ENCODE results near the gene UTS2.

UTS2 gene

GRCh38 chr1:7856345-7856744, 3.5 kb upstream of the UTS2 start:
- TF ChIP-seq CTCF (conservative IDR thresholded peaks at IDR 0.05; ENCODE audit: low read depth, low read length): peak; percentile 29
- no peak for DNase-seq (ENCODE audit: low read depth)

GRCh38 chr1:7853684-7854026, 790 bp upstream of the UTS2 start:
- no peak for TF ChIP-seq CTCF (conservative IDR thresholded peaks at IDR 0.05; ENCODE audit: low read depth, low read length)
- DNase-seq (ENCODE audit: low read depth): no peak
- H3K4me3 ChIP-seq (ENCODE audit: low read length): no peak overlapping the region

More at GRCh38 chr1:7856345-7856744, 3.5 kb upstream of the UTS2 start:
- H3K4me3 ChIP-seq (ENCODE audit: low read length): no peak overlapping the region

- no peak for TF ChIP-seq CTCF (conservative IDR thresholded peaks at IDR 0.05; ENCODE audit: low read depth, low read length)
- DNase-seq (ENCODE audit: low read depth): no peak
Observed at GRCh38 chr1:7850786-7851185, 2.1 kb downstream of the UTS2 start.

GRCh38 chr1:7847599-7847998, 5.3 kb downstream of the UTS2 start:
- TF ChIP-seq CTCF (conservative IDR thresholded peaks at IDR 0.05; ENCODE audit: low read depth, low read length): no peak
- no peak overlapping the region for H3K4me3 ChIP-seq (ENCODE audit: low read length)
- DNase-seq (ENCODE audit: low read depth): no peak

More at GRCh38 chr1:7850786-7851185, 2.1 kb downstream of the UTS2 start:
- no peak overlapping the region for H3K4me3 ChIP-seq (ENCODE audit: low read length)

- no peak for DNase-seq (ENCODE audit: low read depth)
- H3K4me3 ChIP-seq (ENCODE audit: low read length): no peak overlapping the region
- no peak for TF ChIP-seq CTCF (conservative IDR thresholded peaks at IDR 0.05; ENCODE audit: low read depth, low read length)
Observed at GRCh38 chr1:7846656-7847055, 6.2 kb downstream of the UTS2 start.

- DNase-seq (ENCODE audit: low read depth): no peak
- no peak overlapping the region for H3K4me3 ChIP-seq (ENCODE audit: low read length)
- no peak for TF ChIP-seq CTCF (conservative IDR thresholded peaks at IDR 0.05; ENCODE audit: low read depth, low read length)
Observed at GRCh38 chr1:7845761-7846160, 7.1 kb downstream of the UTS2 start.

GRCh38 chr1:7842517-7842916, 10.3 kb downstream of the UTS2 start:
- no peak for DNase-seq (ENCODE audit: low read depth)
- TF ChIP-seq CTCF (conservative IDR thresholded peaks at IDR 0.05; ENCODE audit: low read depth, low read length): no peak
- H3K4me3 ChIP-seq (ENCODE audit: low read length): no peak overlapping the region

Data from retinal pigment epithelial cell (primary cell).